ENCODE data around the gene AGBL1. TPM values are rescaled to one million over a fixed set of nuclear protein-coding genes. Genes with fewer than 3 reads are reported as not detected.

AGBL1 gene
- total RNA-seq, 1 donor from 2014 or later = 5.5 TPM

GRCh38 chr15:86810329-86810728 is 730.7 kb downstream of the AGBL1 start:
- no peak overlapping the region for H3K27ac Mint-ChIP-seq
- no peak overlapping the region for H3K27ac ChIP-seq
- no peaks in the 10 kb centered on the region for H3K9me3 ChIP-seq (ENCODE audit: low read depth)
- no peaks in the 10 kb centered on the region for H3K36me3 Mint-ChIP-seq
- no peak overlapping the region for H2AFZ ChIP-seq (replicated peaks)
- H3K9me3 Mint-ChIP-seq = no peaks in the 10 kb centered on the region
- no peaks in the 10 kb centered on the region for H3F3A ChIP-seq (ENCODE audit: low read depth)
- H3K27me3 ChIP-seq = no peaks in the 10 kb centered on the region
- no peaks in the 10 kb centered on the region for H3K27me3 Mint-ChIP-seq (ENCODE audit: insufficient read depth, low read depth)
- H3K4me3 Mint-ChIP-seq = no peak overlapping the region
- H4K20me1 ChIP-seq (ENCODE audit: low read depth) = no peaks in the 10 kb centered on the region
- H3K4me1 Mint-ChIP-seq = no peaks in the 10 kb centered on the region
- DNase-seq (ENCODE audit: low spot score) = no peak
- no peaks in the 10 kb centered on the region for H3K79me2 ChIP-seq (ENCODE audit: low read depth)
- no peak overlapping the region for H3K4me3 ChIP-seq
- TF ChIP-seq CTCF (IDR thresholded peaks at IDR 0.05) = no peak
- no peak for TF ChIP-seq EZH2phosphoT487 (IDR thresholded peaks at IDR 0.05)
- TF ChIP-seq EZH2 (IDR thresholded peaks at IDR 0.05) = no peak
- H3K36me3 ChIP-seq = no peaks in the 10 kb centered on the region
- no peaks in the 10 kb centered on the region for H3K4me1 ChIP-seq
- H3K4me2 ChIP-seq = no peak overlapping the region
- H3K9ac ChIP-seq = no peak overlapping the region

- H3F3A ChIP-seq (ENCODE audit: low read depth) = no peaks in the 10 kb centered on the region
- no peak overlapping the region for H3K9ac ChIP-seq
- no peaks in the 10 kb centered on the region for H3K79me2 ChIP-seq (ENCODE audit: low read depth)
- H3K4me2 ChIP-seq = no peak overlapping the region
- H3K27ac ChIP-seq = no peak overlapping the region
- no peaks in the 10 kb centered on the region for H3K36me3 Mint-ChIP-seq
- H3K4me1 Mint-ChIP-seq = no peaks in the 10 kb centered on the region
- no peak for DNase-seq (ENCODE audit: low spot score)
- H3K9me3 Mint-ChIP-seq = no peaks in the 10 kb centered on the region
- no peaks in the 10 kb centered on the region for H3K9me3 ChIP-seq (ENCODE audit: low read depth)
- no peak overlapping the region for H2AFZ ChIP-seq (replicated peaks)
- TF ChIP-seq EZH2 (IDR thresholded peaks at IDR 0.05) (no peak), EZH2phosphoT487 (IDR thresholded peaks at IDR 0.05) (no peak), CTCF (IDR thresholded peaks at IDR 0.05) (no peak)
- no peaks in the 10 kb centered on the region for H3K27me3 ChIP-seq
- no peaks in the 10 kb centered on the region for H3K4me1 ChIP-seq
- H3K27ac Mint-ChIP-seq = no peak overlapping the region
- H3K27me3 Mint-ChIP-seq (ENCODE audit: insufficient read depth, low read depth) = no peaks in the 10 kb centered on the region
- no peak overlapping the region for H3K4me3 ChIP-seq
- H3K36me3 ChIP-seq = no peaks in the 10 kb centered on the region
- no peaks in the 10 kb centered on the region for H4K20me1 ChIP-seq (ENCODE audit: low read depth)
- H3K4me3 Mint-ChIP-seq = no peak overlapping the region
These were observed 734.2 kb downstream of the AGBL1 start for GRCh38 chr15:86813892-86814291.

GRCh38 chr15:86829245-86829644 is 749.6 kb downstream of the AGBL1 start:
- no peaks in the 10 kb centered on the region for H3K9me3 ChIP-seq (ENCODE audit: low read depth)
- H3K9ac ChIP-seq = no peak overlapping the region
- no peak overlapping the region for H3K27ac Mint-ChIP-seq
- TF ChIP-seq EZH2phosphoT487 (IDR thresholded peaks at IDR 0.05) (no peak), EZH2 (IDR thresholded peaks at IDR 0.05) (no peak), CTCF (IDR thresholded peaks at IDR 0.05) (no peak)
- H2AFZ ChIP-seq (replicated peaks) = no peak overlapping the region
- no peaks in the 10 kb centered on the region for H3K27me3 Mint-ChIP-seq (ENCODE audit: insufficient read depth, low read depth)
- H3K27ac ChIP-seq = no peak overlapping the region
- no peaks in the 10 kb centered on the region for H3K36me3 ChIP-seq
- no peaks in the 10 kb centered on the region for H4K20me1 ChIP-seq (ENCODE audit: low read depth)
- H3K9me3 Mint-ChIP-seq = peaks cover 2% of the 10 kb centered on the region
- H3F3A ChIP-seq (ENCODE audit: low read depth) = no peaks in the 10 kb centered on the region
- H3K27me3 ChIP-seq = no peaks in the 10 kb centered on the region
- H3K4me1 ChIP-seq = no peaks in the 10 kb centered on the region
- no peaks in the 10 kb centered on the region for H3K79me2 ChIP-seq (ENCODE audit: low read depth)
- H3K4me2 ChIP-seq = no peak overlapping the region
- H3K4me3 ChIP-seq = no peak overlapping the region
- H3K4me3 Mint-ChIP-seq = no peak overlapping the region
- H3K36me3 Mint-ChIP-seq = no peaks in the 10 kb centered on the region
- no peaks in the 10 kb centered on the region for H3K4me1 Mint-ChIP-seq
- DNase-seq (ENCODE audit: low spot score) = no peak

All from neural progenitor cell (in vitro differentiated cells).